GM12873 (cell line): ENCODE results near the gene DPAGT1.

Experiments used
- TF ChIP-seq, protein P1 (sequence below): IDR thresholded peaks from 2 replicates; pipeline ENCODE4 v1.5.1; 2012; ENCODE audit warnings: low read depth, mild to moderate bottlenecking, moderate library complexity, low read length, control low read depth; ENCODE audit not compliant: insufficient read depth; ENCODE audit errors: missing control alignments

The DPAGT1 gene

DNA sequence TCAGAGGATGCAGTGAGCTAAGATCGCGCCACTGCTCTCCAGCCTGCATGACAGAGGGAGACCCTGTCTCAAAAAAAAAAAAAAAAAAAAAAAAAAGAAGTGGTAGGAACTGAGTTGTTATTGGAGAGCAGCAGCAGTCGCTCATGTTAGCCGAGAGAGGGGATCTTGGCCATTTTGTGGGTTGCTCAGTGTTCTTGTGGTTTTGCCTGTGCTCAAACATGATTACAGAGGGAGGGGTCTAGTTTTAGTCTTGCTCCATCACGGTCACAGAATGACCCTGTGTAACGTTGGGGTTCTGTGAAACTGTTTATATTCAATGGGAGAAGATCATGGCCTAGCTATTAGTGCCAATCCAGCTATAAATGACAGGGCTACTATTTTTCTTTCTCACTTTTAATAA lies 1.9 kb downstream of the DPAGT1 start:
- TF ChIP-seq, protein P1, sequence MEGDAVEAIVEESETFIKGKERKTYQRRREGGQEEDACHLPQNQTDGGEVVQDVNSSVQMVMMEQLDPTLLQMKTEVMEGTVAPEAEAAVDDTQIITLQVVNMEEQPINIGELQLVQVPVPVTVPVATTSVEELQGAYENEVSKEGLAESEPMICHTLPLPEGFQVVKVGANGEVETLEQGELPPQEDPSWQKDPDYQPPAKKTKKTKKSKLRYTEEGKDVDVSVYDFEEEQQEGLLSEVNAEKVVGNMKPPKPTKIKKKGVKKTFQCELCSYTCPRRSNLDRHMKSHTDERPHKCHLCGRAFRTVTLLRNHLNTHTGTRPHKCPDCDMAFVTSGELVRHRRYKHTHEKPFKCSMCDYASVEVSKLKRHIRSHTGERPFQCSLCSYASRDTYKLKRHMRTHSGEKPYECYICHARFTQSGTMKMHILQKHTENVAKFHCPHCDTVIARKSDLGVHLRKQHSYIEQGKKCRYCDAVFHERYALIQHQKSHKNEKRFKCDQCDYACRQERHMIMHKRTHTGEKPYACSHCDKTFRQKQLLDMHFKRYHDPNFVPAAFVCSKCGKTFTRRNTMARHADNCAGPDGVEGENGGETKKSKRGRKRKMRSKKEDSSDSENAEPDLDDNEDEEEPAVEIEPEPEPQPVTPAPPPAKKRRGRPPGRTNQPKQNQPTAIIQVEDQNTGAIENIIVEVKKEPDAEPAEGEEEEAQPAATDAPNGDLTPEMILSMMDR, result no peak

DNA sequence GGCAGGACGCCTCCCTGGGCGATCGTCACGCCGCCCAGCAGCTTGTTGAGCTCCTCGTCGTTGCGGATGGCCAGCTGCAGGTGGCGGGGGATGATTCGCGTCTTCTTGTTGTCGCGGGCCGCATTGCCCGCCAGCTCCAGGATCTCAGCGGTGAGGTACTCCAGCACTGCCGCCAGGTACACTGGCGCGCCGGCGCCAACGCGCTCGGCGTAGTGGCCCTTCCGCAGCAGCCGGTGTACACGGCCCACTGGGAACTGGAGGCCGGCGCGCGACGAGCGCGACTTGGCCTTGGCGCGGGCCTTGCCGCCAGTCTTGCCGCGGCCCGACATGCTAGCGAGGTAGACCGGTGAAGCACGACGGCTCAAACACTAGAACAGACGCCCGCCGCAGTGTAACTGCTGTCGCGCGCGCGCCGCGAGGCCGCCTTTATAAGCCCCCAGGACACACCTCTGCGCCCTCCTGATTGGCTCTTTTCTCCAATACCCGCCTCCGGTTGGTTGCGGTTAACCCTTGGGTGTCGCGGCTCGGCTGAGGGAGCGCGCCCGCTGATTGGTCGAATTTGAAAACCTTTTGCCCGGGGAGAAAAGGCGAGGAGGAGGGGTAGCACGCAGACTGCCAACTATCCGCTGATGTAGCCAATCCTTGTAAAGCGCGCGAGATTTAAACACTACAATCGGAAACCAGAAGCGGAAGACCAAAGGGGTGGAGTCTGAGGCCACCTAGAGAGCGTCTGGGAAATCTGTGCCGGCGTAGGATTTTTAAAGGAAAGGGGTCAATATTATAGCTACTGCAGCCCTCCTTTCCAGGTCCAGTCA lies 6.4 kb downstream of the DPAGT1 start:
- TF ChIP-seq, protein P1, result no peak

DNA sequence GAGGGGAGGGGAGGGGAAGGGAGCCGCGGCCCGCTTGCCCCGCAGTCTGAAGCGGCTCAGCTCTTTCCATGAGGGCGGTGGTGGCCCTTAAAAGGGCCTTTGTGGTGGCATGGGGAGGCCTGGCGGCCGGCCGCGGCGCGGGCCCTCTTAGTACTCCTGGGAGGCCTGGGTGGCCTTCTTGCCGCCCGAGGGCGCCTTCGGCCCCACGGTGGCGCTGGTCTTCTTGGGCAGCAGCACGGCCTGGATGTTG lies 6.9 kb downstream of the DPAGT1 start:
- TF ChIP-seq, protein P1, result peak; percentile 65

DNA sequence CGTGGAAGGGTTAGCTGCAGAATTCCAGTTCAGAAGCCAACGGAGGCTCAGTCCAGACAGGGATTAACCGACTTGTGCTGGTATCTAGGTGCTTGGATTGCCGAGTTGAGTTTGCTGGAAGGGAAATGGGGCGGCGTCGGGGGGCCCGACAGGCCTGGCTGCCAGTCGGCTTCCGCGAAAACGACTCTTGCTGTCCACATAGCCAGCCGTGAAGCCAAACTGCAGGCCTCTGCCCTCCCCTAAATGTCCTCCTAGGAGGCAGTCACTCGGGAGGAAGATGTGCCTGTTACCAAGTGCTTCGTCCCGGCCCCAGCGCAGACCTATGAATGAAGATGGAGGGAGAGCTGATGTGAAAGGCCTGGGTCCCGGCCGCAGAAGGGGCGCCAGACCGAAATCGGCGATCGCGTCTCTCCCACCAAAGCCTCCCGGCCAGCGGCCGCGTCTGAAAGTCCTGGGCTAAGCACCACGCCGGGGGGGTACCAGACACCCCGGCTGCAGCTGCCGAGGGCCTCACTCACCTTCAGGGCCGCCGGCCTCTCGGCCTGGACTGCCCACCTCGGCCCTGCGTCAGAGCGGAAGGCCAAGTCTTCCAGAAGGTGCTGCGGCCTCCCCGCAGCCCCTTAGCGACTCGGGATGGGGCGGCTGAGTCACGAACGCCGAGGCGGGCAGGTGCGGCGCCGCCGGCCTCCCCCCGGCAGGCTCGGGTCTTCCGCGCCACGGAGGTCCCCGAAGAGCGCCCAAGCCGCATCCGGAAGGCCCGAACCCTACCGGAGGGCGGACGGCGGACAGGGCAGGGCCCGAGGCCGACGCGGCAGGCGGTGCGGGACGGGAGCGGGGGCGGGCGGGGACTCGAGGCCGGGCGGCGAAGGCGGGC lies 7.5 kb downstream of the DPAGT1 start:
- TF ChIP-seq, protein P1, result no peak

DNA sequence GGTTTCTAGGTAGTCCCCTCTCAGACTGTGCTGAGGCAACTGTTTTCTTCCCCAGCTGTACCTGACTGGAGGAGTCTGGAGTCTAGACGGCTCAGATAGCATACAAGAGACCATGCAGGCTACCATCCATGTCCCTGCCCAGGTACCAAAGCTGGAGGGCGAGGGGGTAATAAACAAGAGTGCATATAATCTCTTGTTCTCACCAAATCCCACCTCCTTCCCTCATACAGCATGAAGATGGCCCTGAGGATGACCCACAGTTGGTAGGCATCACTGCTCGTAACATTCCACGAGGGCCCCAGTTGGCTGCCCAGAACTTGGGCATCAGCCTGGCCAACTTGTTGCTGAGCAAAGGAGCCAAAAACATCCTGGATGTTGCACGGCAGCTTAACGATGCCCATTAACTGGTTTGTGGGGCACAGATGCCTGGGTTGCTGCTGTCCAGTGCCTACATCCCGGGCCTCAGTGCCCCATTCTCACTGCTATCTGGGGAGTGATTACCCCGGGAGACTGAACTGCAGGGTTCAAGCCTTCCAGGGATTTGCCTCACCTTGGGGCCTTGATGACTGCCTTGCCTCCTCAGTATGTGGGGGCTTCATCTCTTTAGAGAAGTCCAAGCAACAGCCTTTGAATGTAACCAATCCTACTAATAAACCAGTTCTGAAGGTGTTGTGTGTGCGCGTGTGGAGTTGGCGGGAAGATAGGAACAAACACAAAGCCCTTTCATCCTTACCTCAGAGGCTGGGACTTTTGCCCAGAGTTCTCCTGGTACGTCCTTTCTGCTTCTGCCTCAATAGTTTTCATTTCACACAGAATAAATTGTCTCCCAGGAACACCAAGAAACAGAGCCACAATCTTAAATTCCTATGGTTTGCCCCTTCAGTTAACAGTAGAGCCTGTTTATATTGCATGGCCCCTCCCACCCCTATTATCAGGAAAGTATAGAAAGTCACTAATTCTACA lies 8.5 kb downstream of the DPAGT1 start:
- TF ChIP-seq, protein P1, result no peak

DNA sequence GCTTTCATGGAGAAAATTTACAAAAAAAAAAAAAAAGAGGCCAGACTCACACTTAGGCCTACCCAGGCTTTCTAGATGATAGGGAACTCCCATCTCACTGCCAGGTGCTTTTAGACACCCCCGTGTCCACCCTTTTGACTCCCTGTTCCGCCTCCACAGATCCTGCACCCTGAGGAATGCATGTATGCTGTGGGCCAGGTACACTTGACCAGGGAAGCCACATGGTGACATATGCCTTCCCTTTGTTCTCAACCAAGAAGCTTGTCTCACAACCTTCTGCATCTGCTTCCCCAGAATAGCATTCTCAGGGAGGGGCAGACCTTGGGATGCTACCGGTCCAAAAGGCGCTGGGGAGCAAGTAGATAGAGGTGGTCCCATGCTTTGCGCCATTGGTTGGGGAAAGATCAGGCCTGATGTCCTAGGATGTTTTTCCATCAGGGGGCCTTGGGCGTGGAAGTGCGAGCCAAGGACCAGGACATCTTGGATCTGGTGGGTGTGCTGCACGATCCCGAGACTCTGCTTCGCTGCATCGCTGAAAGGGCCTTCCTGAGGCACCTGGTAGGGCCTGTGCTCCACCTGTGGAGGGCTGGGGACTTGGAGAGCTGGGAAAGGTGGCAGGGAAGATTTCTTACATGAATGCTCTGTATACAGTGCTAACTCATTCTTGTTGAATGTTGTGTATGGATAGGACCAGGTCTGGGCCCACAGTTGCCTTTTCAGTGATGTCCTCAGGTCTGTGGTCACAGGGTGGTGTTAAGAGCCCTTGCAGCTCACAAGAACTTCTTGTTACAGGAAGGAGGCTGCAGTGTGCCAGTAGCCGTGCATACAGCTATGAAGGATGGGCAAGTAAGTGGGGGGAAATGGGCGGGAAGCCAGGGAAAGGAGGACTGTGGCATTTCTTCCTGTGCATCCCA lies 9.4 kb downstream of the DPAGT1 start:
- TF ChIP-seq, protein P1, result no peak
